ENCODE data around the gene AMOT. TPM values are rescaled to one million over a fixed set of nuclear protein-coding genes. Genes with fewer than 3 reads are reported as not detected.
"Not testable (repeated sequence)": the region's sequence is repeated elsewhere in the genome, so short reads cannot be mapped to it uniquely, and the experiment has no call there.

Gene AMOT
- total RNA-seq, 1 experiment from 2014 or later: 0.09 TPM

- no peaks in the 10 kb centered on the region for H3K9me3 Mint-ChIP-seq (ENCODE audit: unreplicated experiment)
- no peaks in the 10 kb centered on the region for H3K4me1 Mint-ChIP-seq (ENCODE audit: insufficient read depth, unreplicated experiment)
- CTCF ChIA-PET: no interaction called here
- BruUV-seq (replicated peaks): no TSS peak
- no peak overlapping the region for H3K27ac Mint-ChIP-seq (ENCODE audit: low read depth, unreplicated experiment)
- H3K4me3 Mint-ChIP-seq (ENCODE audit: unreplicated experiment): no peak overlapping the region
- H3K36me3 Mint-ChIP-seq (ENCODE audit: insufficient read depth, unreplicated experiment): no peaks in the 10 kb centered on the region
- intact Hi-C loops (cut with micrococcal nuclease): no loop called here
- POLR2A ChIA-PET: no interaction called here
- no peak for TF ChIP-seq CTCF (IDR thresholded peaks at IDR 0.05; ENCODE audit: unreplicated experiment)
- no peak for DNase-seq (ENCODE audit: unreplicated experiment)
- H3K27me3 Mint-ChIP-seq (ENCODE audit: insufficient read depth, unreplicated experiment): peaks cover 20% of the 10 kb centered on the region
These were observed 25.5 kb upstream of the AMOT start for GRCh38 chrX:112866175-112866574.

- H3K4me3 Mint-ChIP-seq (ENCODE audit: unreplicated experiment): no peak overlapping the region
- no peak for TF ChIP-seq CTCF (IDR thresholded peaks at IDR 0.05; ENCODE audit: unreplicated experiment)
- BruUV-seq (replicated peaks): no TSS peak
- intact Hi-C loops (cut with micrococcal nuclease): no loop called here
- H3K27ac Mint-ChIP-seq (ENCODE audit: low read depth, unreplicated experiment): no peak overlapping the region
- H3K36me3 Mint-ChIP-seq (ENCODE audit: insufficient read depth, unreplicated experiment): no peaks in the 10 kb centered on the region
- POLR2A ChIA-PET: no interaction called here
- no peaks in the 10 kb centered on the region for H3K4me1 Mint-ChIP-seq (ENCODE audit: insufficient read depth, unreplicated experiment)
- H3K27me3 Mint-ChIP-seq (ENCODE audit: insufficient read depth, unreplicated experiment): peaks cover 13% of the 10 kb centered on the region
- H3K9me3 Mint-ChIP-seq (ENCODE audit: unreplicated experiment): no peaks in the 10 kb centered on the region
- no peak for DNase-seq (ENCODE audit: unreplicated experiment)
- CTCF ChIA-PET: interaction anchor here (1.0 kb wide), 1 partner anchor 33 kb away, joined by 5 read pairs; no protein-coding TSS in a partner anchor
These were observed 24.9 kb upstream of the AMOT start for GRCh38 chrX:112865464-112866025.

- intact Hi-C loops (cut with micrococcal nuclease): no loop called here
- Mint-ChIP-seq H3K4me3 (ENCODE audit: unreplicated experiment) (no peak overlapping the region), H3K36me3 (ENCODE audit: insufficient read depth, unreplicated experiment) (no peaks in the 10 kb centered on the region), H3K4me1 (ENCODE audit: insufficient read depth, unreplicated experiment) (no peaks in the 10 kb centered on the region), H3K27me3 (ENCODE audit: insufficient read depth, unreplicated experiment) (peaks cover 27% of the 10 kb centered on the region), H3K9me3 (ENCODE audit: unreplicated experiment) (no peaks in the 10 kb centered on the region), H3K27ac (ENCODE audit: low read depth, unreplicated experiment) (no peak overlapping the region)
- CTCF ChIA-PET: interaction anchor here (0.6 kb wide), 1 partner anchor 1081 kb away, joined by 5 read pairs; no protein-coding TSS in a partner anchor
- no TSS peak for BruUV-seq (replicated peaks)
- no peak for TF ChIP-seq CTCF (IDR thresholded peaks at IDR 0.05; ENCODE audit: unreplicated experiment)
- POLR2A ChIA-PET: no interaction called here
- DNase-seq (ENCODE audit: unreplicated experiment): no peak
These were observed 23.2 kb upstream of the AMOT start for GRCh38 chrX:112863850-112864249.

GRCh38 chrX:112857478-112857878, 16.8 kb upstream of the AMOT start:
- peaks cover 68% of the 10 kb centered on the region for H3K27me3 Mint-ChIP-seq (ENCODE audit: insufficient read depth, unreplicated experiment)
- DNase-seq (ENCODE audit: unreplicated experiment): no peak
- H3K36me3 Mint-ChIP-seq (ENCODE audit: insufficient read depth, unreplicated experiment): no peaks in the 10 kb centered on the region
- no peaks in the 10 kb centered on the region for H3K4me1 Mint-ChIP-seq (ENCODE audit: insufficient read depth, unreplicated experiment)
- no peak overlapping the region for H3K27ac Mint-ChIP-seq (ENCODE audit: low read depth, unreplicated experiment)
- no TSS peak for BruUV-seq (replicated peaks)
- TF ChIP-seq CTCF (IDR thresholded peaks at IDR 0.05; ENCODE audit: unreplicated experiment): no peak
- no peaks in the 10 kb centered on the region for H3K9me3 Mint-ChIP-seq (ENCODE audit: unreplicated experiment)
- intact Hi-C loops (cut with micrococcal nuclease): no loop called here
- no peak overlapping the region for H3K4me3 Mint-ChIP-seq (ENCODE audit: unreplicated experiment)
- CTCF ChIA-PET: no interaction called here
- POLR2A ChIA-PET: no interaction called here

GRCh38 chrX:112854901-112855300, 14.3 kb upstream of the AMOT start:
- intact Hi-C loops (cut with micrococcal nuclease); POLR2A ChIA-PET: not testable (repeated sequence)
- peaks cover 15% of the 10 kb centered on the region for H3K4me1 Mint-ChIP-seq (ENCODE audit: insufficient read depth, unreplicated experiment)

More at GRCh38 chrX:112854901-112855300, 14.3 kb upstream of the AMOT start:
- H3K36me3 Mint-ChIP-seq (ENCODE audit: insufficient read depth, unreplicated experiment); H3K9me3 Mint-ChIP-seq (ENCODE audit: unreplicated experiment); H3K4me3 Mint-ChIP-seq (ENCODE audit: unreplicated experiment); BruUV-seq (replicated peaks); DNase-seq (ENCODE audit: unreplicated experiment); H3K27ac Mint-ChIP-seq (ENCODE audit: low read depth, unreplicated experiment): not testable (repeated sequence)
- peaks cover 90% of the 10 kb centered on the region for H3K27me3 Mint-ChIP-seq (ENCODE audit: insufficient read depth, unreplicated experiment)
- CTCF ChIA-PET: interaction anchor here (0.7 kb wide), 1 partner anchor 985 kb away, joined by 3 read pairs; no protein-coding TSS in a partner anchor
